ENCODE measurements around the gene UGT8.

Gene UGT8

DNA sequence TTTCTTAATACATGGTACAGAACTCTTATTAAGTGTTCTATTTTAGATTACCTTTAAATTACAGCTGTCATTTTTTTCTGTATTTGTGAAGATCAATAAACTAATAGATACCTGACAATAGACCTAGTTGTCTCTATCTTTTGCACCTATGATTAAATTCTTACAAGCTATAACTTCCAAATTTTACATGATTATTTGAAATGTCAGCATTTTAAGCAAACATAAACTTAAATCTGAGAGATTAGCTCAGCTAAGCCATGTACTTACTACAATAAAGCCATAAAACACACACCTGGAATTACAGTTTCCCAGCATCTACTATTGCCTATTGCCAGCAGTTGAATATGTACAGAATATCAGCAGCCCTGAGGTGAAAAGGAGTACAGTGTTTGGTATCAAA, 118.8 kb downstream of the UGT8 start:
- no peak overlapping the region for H2AFZ ChIP-seq
- no peak overlapping the region for H3K9ac ChIP-seq
- H3K27me3 ChIP-seq (ENCODE audit: control insufficient read depth, insufficient read depth, low read length) = no peaks in the 10 kb centered on the region
- no peaks in the 10 kb centered on the region for H3K4me1 ChIP-seq
- no peak overlapping the region for H3K4me2 ChIP-seq (ENCODE audit: low read length)
- H3K4me3 ChIP-seq (ENCODE audit: low read depth, low read length) = no peak overlapping the region
- H3K27ac ChIP-seq = no peak overlapping the region
- no peaks in the 10 kb centered on the region for H3K36me3 ChIP-seq (ENCODE audit: control insufficient read depth, insufficient read depth, low read length)
- H3K79me2 ChIP-seq = no peaks in the 10 kb centered on the region
- H3K9me3 ChIP-seq (ENCODE audit: control insufficient read depth, low read length) = no peaks in the 10 kb centered on the region
- TF ChIP-seq CTCF (IDR thresholded peaks at IDR 0.05) = no peak

- no peak overlapping the region for H3K4me2 ChIP-seq (ENCODE audit: low read length)
- H3K9me3 ChIP-seq (ENCODE audit: control insufficient read depth, low read length) = no peaks in the 10 kb centered on the region
- no peak overlapping the region for H2AFZ ChIP-seq
- H3K79me2 ChIP-seq = no peaks in the 10 kb centered on the region
- no peak for TF ChIP-seq CTCF (IDR thresholded peaks at IDR 0.05)
- no peak overlapping the region for H3K9ac ChIP-seq
- no peak overlapping the region for H3K4me3 ChIP-seq (ENCODE audit: low read depth, low read length)
- no peaks in the 10 kb centered on the region for H3K4me1 ChIP-seq
- H3K27ac ChIP-seq = no peak overlapping the region
- no peaks in the 10 kb centered on the region for H3K36me3 ChIP-seq (ENCODE audit: control insufficient read depth, insufficient read depth, low read length)
- H3K27me3 ChIP-seq (ENCODE audit: control insufficient read depth, insufficient read depth, low read length) = no peaks in the 10 kb centered on the region
Measured at GRCh38 chr4:114725066-114725465, 126.5 kb downstream of the UGT8 start.

DNA sequence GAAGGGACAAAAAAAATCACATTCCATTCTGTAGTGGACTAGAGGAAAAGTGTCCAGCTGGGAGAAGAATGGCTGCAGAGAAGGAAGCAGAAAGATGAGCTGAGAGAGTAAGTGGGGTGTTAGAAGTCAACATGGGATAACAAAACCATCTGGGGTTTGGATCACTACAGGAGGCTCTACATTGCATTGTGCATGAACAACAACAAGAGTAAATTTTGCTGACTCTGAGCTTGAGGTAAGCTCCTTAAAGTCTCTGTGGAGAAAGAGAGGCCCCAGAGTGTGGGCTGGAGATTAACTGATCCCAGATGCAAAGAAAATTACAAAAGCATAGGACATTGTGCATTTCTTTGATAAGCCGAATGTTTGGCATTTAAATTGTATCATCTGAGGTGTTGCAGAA, 128.9 kb downstream of the UGT8 start:
- no peak overlapping the region for H3K27ac ChIP-seq
- no peaks in the 10 kb centered on the region for H3K9me3 ChIP-seq (ENCODE audit: control insufficient read depth, low read length)
- no peaks in the 10 kb centered on the region for H3K27me3 ChIP-seq (ENCODE audit: control insufficient read depth, insufficient read depth, low read length)
- H2AFZ ChIP-seq = no peak overlapping the region
- H3K36me3 ChIP-seq (ENCODE audit: control insufficient read depth, insufficient read depth, low read length) = no peaks in the 10 kb centered on the region
- no peaks in the 10 kb centered on the region for H3K79me2 ChIP-seq
- no peak overlapping the region for H3K4me2 ChIP-seq (ENCODE audit: low read length)
- TF ChIP-seq CTCF (IDR thresholded peaks at IDR 0.05) = no peak
- H3K4me1 ChIP-seq = no peaks in the 10 kb centered on the region
- no peak overlapping the region for H3K4me3 ChIP-seq (ENCODE audit: low read depth, low read length)
- no peak overlapping the region for H3K9ac ChIP-seq

Measured in parathyroid adenoma (tissue), 2 donors.